SK-N-SH (cell line): ENCODE measurements around the gene SLC24A5. TPM values are rescaled to one million over a fixed set of nuclear protein-coding genes. Genes with fewer than 3 reads are reported as not detected.

Experiments used
- CTCF ChIA-PET: fragments of 300-600, 350-600 bp; formaldehyde crosslinking; extraction: SDS; loops from one replicate; lab custom pipeline; 2021; lab: Yijun Ruan, JAX
- POLR2A ChIA-PET: fragments of 350-600 bp; sonication (Branson Sonifier 250); formaldehyde crosslinking; extraction: SDS; loops from one replicate; lab custom pipeline; 2020; ENCODE audit warnings: antibody characterized with exemption, inconsistent platforms; lab: Yijun Ruan, JAX
- DNase-seq: peaks from one replicate; pipeline ENCODE4 v3.0.0; 2012
- H2AFZ ChIP-seq: fragments of 200-600 bp; sonication (generic); 2 replicates; pipeline ENCODE4 v1.8.1; 2016; ENCODE audit warnings: antibody characterized with exemption, mild to moderate bottlenecking, low read depth
- H3F3A ChIP-seq: fragments of 200-600 bp; sonication (generic); replicated peaks from 2 replicates; pipeline ENCODE3; 2016; ENCODE audit warnings: antibody characterized with exemption, mild to moderate bottlenecking; ENCODE audit not compliant: insufficient read depth
- H3K27ac ChIP-seq, 2 experiments: fragments of 200-500 bp in 1 of 2; fragments of 200-600 bp in 1 of 2; sonication (Bioruptor generic) in 1 of 2; sonication (generic), shearing (Covaris generic) in 1 of 2; 2 replicates each; pipeline versions ENCODE4 v1.5.1 to v1.6.1; 2014 to 2016; ENCODE audit warnings: low read depth in 2 of 2, inconsistent platforms in 1 of 2, low read length in 1 of 2, mild to moderate bottlenecking in 1 of 2, mixed read lengths in 1 of 2
- H3K27me3 ChIP-seq: fragments of 200-600 bp; sonication (generic), shearing (Covaris generic); 2 replicates; pipeline ENCODE4 v1.6.1; 2016; ENCODE audit warnings: mixed run types; ENCODE audit not compliant: insufficient read depth
- H3K36me3 ChIP-seq, 2 experiments: fragments of 200-500 bp in 1 of 2; fragments of 200-600 bp in 1 of 2; sonication (Bioruptor generic) in 1 of 2; sonication (generic) in 1 of 2; replicated peaks in 1 of 2; 2 replicates each; pipeline versions ENCODE3 to v1.5.1; 2014 to 2016; ENCODE audit warnings: low read length in 1 of 2, mild to moderate bottlenecking in 1 of 2; ENCODE audit not compliant: insufficient read depth in 2 of 2, control insufficient read depth in 1 of 2
- H3K4me1 ChIP-seq, 2 experiments: fragments of 200-500 bp in 1 of 2; fragments of 200-600 bp in 1 of 2; sonication (Bioruptor generic) in 1 of 2; sonication (generic), shearing (Covaris generic) in 1 of 2; 2 replicates each; pipeline versions ENCODE4 v1.5.1 to v1.6.1; 2014 to 2016; ENCODE audit warnings: low read depth in 1 of 2, low read length in 1 of 2, mixed run types in 1 of 2; ENCODE audit not compliant: insufficient read depth in 2 of 2, control insufficient read depth in 1 of 2
- H3K4me2 ChIP-seq: fragments of 200-600 bp; sonication (generic), shearing (Covaris generic); 2 replicates; pipeline ENCODE4 v1.6.1; 2017; ENCODE audit warnings: mixed run types
- H3K4me3 ChIP-seq, 2 experiments: fragments of 200-500 bp in 1 of 2; fragments of 200-600 bp in 1 of 2; sonication (Bioruptor generic) in 1 of 2; sonication (generic), shearing (Covaris generic) in 1 of 2; 2 replicates each; pipeline versions ENCODE4 v1.5.1 to v1.8.1; 2014 to 2016; ENCODE audit warnings: low read depth in 2 of 2, inconsistent platforms in 1 of 2, low read length in 1 of 2, mild to moderate bottlenecking in 1 of 2, mixed read lengths in 1 of 2, moderate library complexity in 1 of 2
- H3K79me2 ChIP-seq: fragments of 200-600 bp; sonication (generic); 2 replicates; pipeline ENCODE4 v1.8.1; 2017; ENCODE audit warnings: mild to moderate bottlenecking; ENCODE audit not compliant: insufficient read depth
- H3K9ac ChIP-seq: fragments of 200-600 bp; sonication (generic); 2 replicates; pipeline ENCODE4 v1.6.1; 2017; ENCODE audit warnings: mixed run types
- H3K9me2 ChIP-seq: fragments of 200-600 bp; sonication (generic); 2 replicates; pipeline ENCODE4 v1.6.1; 2017; ENCODE audit warnings: mixed run types
- H3K9me3 ChIP-seq: fragments of 200-600 bp; sonication (generic); 2 replicates; pipeline ENCODE4 v1.6.1; 2017; ENCODE audit warnings: mixed run types, mild to moderate bottlenecking, moderate library complexity
- H4K20me1 ChIP-seq: fragments of 200-600 bp; sonication (generic); 2 replicates; pipeline ENCODE4 v1.6.1; 2017; ENCODE audit warnings: mild to moderate bottlenecking, mixed run types; ENCODE audit not compliant: insufficient read depth
- EZH2phosphoT487 ChIP-seq: fragments of 200-600 bp; sonication (generic); IDR thresholded peaks from 2 replicates; pipeline ENCODE4 v1.6.1; 2017; ENCODE audit warnings: low read depth, mixed run types, mild to moderate bottlenecking, antibody characterized with exemption, moderate library complexity, borderline replicate concordance
- FOXJ3 ChIP-seq: sonication (generic); formaldehyde crosslinking; IDR thresholded peaks from 2 replicates; pipeline ENCODE4 v1.5.1; 2020; ENCODE audit warnings: mild to moderate bottlenecking, missing genetic modification reagents
- GABPA ChIP-seq: IDR thresholded peaks from 2 replicates; pipeline ENCODE4 v1.4.0; 2012; ENCODE audit warnings: low read depth, mild to moderate bottlenecking
- GATA2 ChIP-seq: sonication (generic); formaldehyde crosslinking; IDR thresholded peaks from 2 replicates; pipeline ENCODE4 v1.5.0; 2020; ENCODE audit warnings: mild to moderate bottlenecking, missing genetic modification reagents
- IRF3 ChIP-seq: fragments of 150-350 bp; IDR thresholded peaks from 2 replicates; pipeline ENCODE4 v1.6.1; 2016; ENCODE audit warnings: mild to moderate bottlenecking, low read depth, low read length
- JUND ChIP-seq: IDR thresholded peaks from 2 replicates; pipeline ENCODE4 v1.4.0; 2012
- PBX3 ChIP-seq: IDR thresholded peaks from 2 replicates; pipeline ENCODE4; 2012
- REST ChIP-seq: IDR thresholded peaks from 2 replicates; pipeline ENCODE4 v1.6.1; 2012; ENCODE audit warnings: mild to moderate bottlenecking, low read depth, low read length, moderate library complexity
- SIN3A ChIP-seq: IDR thresholded peaks from 2 replicates; pipeline ENCODE4 v1.6.1; 2012; ENCODE audit warnings: low read depth, mild to moderate bottlenecking, low read length, moderate library complexity, borderline replicate concordance
- SMC3 ChIP-seq: IDR thresholded peaks from 2 replicates; pipeline ENCODE4 v1.6.1; 2012; ENCODE audit warnings: low read depth, low read length, improper control_type of control experiment
- TEAD4 ChIP-seq: IDR thresholded peaks from 2 replicates; pipeline ENCODE4 v1.4.0; 2012; ENCODE audit warnings: mild to moderate bottlenecking, borderline replicate concordance; ENCODE audit not compliant: insufficient read depth
- ZBTB33 ChIP-seq: IDR thresholded peaks from 2 replicates; pipeline ENCODE4 v1.4.0; 2012; ENCODE audit warnings: low read depth, borderline replicate concordance
- WGBS: methylation state at CpG from one replicate; pipeline ENCODE4 v1.1.6; 2017; ENCODE audit warnings: low lambda C conversion rate; 5-methylcytosine and 5-hydroxymethylcytosine counted together
- polyA plus RNA-seq, 3 experiments: library from polyadenylated mRNA; depleted of rRNA; stranded (reverse); fragments of >200 nt; gene quantifications; 2 replicates each; pipeline ENCODE4 v1.2.3, GENCODE V29; 2012
- TF ChIP-seq, protein P1 (sequence below): IDR thresholded peaks from 2 replicates; pipeline ENCODE4 v1.4.0; 2012; ENCODE audit warnings: low read depth
- TF ChIP-seq, protein P2 (sequence below): fragments of 200-600 bp; sonication (generic); IDR thresholded peaks from 2 replicates; pipeline ENCODE4 v1.6.1; 2017; ENCODE audit warnings: antibody characterized with exemption, mild to moderate bottlenecking, moderate library complexity

Gene SLC24A5
- polyA plus RNA-seq, 1 of the 3 experiments (the other 2 are of a cell fraction): not detected

DNA sequence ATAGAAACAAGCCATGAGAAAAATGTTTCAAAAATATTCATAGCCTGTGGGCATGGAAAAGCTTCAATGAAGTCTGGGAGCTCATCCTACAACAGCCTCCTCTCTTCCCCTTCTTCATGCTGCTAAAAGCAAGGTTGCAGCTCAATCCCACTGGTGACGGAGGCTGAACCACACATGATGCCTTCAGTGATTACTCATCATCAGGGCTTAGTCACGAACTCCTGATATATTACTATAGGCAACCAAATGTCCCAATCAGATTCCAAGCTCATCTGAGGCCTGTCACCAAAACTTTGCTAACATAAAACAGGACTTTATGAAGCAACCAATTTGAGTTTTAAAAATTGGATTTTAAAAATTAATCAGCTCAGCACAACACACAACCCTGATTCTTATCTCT lies 24.0 kb upstream of the SLC24A5 start (continued):
- TF ChIP-seq ZBTB33 (no peak), GABPA (no peak), EZH2phosphoT487 (no peak), GATA2 (no peak), FOXJ3 (CRISPR knock-in tag) (no peak), SIN3A (no peak), JUND (peak; percentile 57), TEAD4 (no peak), IRF3 (no peak), REST (no peak)
- TF ChIP-seq, protein P1, sequence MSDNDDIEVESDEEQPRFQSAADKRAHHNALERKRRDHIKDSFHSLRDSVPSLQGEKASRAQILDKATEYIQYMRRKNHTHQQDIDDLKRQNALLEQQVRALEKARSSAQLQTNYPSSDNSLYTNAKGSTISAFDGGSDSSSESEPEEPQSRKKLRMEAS: no peak

DNA sequence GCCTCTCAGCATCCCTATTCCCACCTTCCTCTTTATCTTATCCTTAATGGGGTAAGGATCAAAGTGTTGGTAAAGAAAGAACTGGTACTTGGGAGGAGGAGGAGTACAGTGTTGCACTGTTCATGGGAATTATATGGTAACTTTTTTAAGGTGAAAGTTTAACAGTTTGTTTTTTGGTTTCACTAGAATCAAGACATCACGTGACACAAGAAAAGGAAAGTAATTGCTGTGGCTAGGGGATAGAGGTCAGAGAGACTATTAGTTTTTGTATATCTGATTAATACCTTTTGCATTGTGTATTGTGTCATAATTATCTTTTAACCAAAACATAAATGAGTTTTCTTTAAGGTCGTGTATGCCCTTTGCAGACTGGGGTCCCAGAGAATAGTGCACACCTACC lies 23.5 kb upstream of the SLC24A5 start:
- no peak for DNase-seq
- Histone ChIP-seq H3F3A (no peaks in the 10 kb centered on the region), H3K9me3 (no peaks in the 10 kb centered on the region), H3K4me1 (peaks cover 0 to 7% of the 10 kb centered on the region in 2 experiments; a peak in 2 of 4 replicates), H3K4me2 (no peak overlapping the region), H3K27ac (no peak overlapping the region), H3K36me3 (no peaks in the 10 kb centered on the region), H3K9ac (no peak overlapping the region), H3K27me3 (no peaks in the 10 kb centered on the region), H2AFZ (no peak overlapping the region), H3K9me2 (no peaks in the 10 kb centered on the region), H3K79me2 (no peaks in the 10 kb centered on the region), H3K4me3 (no peak overlapping the region), H4K20me1 (no peaks in the 10 kb centered on the region)
- ChIA-PET POLR2A (no interaction called here), CTCF (interaction anchor here (1.2 kb wide), 1 partner anchor 15 kb away, joined by 4 read pairs; no protein-coding TSS in a partner anchor)
- TF ChIP-seq PBX3: no peak
- TF ChIP-seq, protein P1: no peak
- TF ChIP-seq TEAD4: no peak
- TF ChIP-seq SIN3A: no peak
- TF ChIP-seq ZBTB33: no peak
- TF ChIP-seq SMC3: no peak
- TF ChIP-seq, protein P2, sequence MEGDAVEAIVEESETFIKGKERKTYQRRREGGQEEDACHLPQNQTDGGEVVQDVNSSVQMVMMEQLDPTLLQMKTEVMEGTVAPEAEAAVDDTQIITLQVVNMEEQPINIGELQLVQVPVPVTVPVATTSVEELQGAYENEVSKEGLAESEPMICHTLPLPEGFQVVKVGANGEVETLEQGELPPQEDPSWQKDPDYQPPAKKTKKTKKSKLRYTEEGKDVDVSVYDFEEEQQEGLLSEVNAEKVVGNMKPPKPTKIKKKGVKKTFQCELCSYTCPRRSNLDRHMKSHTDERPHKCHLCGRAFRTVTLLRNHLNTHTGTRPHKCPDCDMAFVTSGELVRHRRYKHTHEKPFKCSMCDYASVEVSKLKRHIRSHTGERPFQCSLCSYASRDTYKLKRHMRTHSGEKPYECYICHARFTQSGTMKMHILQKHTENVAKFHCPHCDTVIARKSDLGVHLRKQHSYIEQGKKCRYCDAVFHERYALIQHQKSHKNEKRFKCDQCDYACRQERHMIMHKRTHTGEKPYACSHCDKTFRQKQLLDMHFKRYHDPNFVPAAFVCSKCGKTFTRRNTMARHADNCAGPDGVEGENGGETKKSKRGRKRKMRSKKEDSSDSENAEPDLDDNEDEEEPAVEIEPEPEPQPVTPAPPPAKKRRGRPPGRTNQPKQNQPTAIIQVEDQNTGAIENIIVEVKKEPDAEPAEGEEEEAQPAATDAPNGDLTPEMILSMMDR: no peak
- WGBS: 77% methylated on average over 2 of the region's 2 CpGs
